Nephron (organoid): Measurements from ENCODE around the gene CD24.

Experiments used
- H3K27ac Mint-ChIP-seq, 3 experiments: 2 replicates each; pipeline ENCODE4 v1.8.0; 2020; ENCODE audit warnings: mixed read lengths in 3 of 3, mild to moderate bottlenecking in 2 of 3, moderate library complexity in 1 of 3
- H3K27me3 Mint-ChIP-seq: 2 replicates; pipeline ENCODE4 v1.8.0; 2021; ENCODE audit warnings: low read depth, mild to moderate bottlenecking, moderate library complexity, mixed read lengths
- H3K36me3 Mint-ChIP-seq: 2 replicates; pipeline ENCODE4 v1.8.0; 2020; ENCODE audit warnings: low read depth, mixed read lengths
- H3K4me1 Mint-ChIP-seq: 2 replicates; pipeline ENCODE4 v1.8.0; 2020; ENCODE audit warnings: mixed read lengths
- H3K4me3 Mint-ChIP-seq, 3 experiments: 2 replicates each; pipeline ENCODE4 v1.8.0; 2020; ENCODE audit warnings: mild to moderate bottlenecking in 3 of 3, mixed read lengths in 3 of 3, moderate library complexity in 2 of 3
- H3K9me3 Mint-ChIP-seq: 2 replicates; pipeline ENCODE4 v1.8.0; 2020; ENCODE audit warnings: mixed read lengths
- TF ChIP-seq, protein P1 (sequence below), 3 experiments: fragments of 200-600 bp; sonication (generic); IDR thresholded peaks; one replicate each; pipeline ENCODE4 v1.5.0; 2021; ENCODE audit warnings: antibody characterized with exemption in 3 of 3; ENCODE audit not compliant: unreplicated experiment in 3 of 3

Gene CD24

DNA sequence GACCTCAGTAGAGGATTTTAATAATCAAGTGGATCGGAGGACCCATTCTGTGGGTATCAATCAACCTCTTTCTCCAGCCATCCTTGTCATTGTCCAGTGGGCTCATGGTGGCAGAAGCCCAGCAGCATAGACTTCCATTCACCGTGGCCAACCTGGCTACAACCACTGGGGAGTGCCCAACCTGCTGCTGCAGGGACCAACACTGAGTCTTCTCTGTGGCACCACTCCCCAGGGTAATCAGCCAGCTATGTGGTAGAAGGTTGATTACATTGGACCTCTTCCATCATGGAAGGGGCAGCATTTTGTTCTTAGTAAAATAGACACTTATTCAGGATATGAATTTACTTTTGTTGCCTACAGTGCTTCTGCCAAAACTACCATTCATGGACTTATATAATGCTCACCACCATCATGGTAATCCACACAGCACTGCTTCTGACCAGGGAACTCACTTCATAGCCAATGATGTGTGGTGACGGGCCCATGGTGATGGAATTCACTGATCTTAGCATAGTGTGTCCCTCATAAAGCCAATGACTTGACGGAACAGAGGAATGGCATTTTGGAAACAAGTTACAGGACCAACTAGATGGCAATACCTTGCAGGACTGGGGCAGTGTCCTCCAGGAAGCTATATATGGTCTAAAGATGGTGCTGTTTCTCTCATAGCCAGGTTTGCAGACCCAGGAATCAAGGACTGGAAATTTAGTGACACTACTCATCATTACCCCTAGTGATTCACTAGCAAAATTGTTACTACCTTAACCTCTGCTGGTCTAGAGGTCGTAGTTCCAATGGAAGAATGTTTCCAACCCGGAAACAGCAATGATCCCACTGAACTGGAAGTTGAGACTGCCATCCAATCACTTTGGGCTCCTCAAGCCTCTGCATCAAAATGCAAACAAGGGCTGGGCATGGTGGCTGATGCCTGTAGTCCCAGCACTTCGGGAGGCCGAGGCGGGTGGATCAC lies 7.6 kb downstream of the CD24 start:
- TF ChIP-seq, protein P1, sequence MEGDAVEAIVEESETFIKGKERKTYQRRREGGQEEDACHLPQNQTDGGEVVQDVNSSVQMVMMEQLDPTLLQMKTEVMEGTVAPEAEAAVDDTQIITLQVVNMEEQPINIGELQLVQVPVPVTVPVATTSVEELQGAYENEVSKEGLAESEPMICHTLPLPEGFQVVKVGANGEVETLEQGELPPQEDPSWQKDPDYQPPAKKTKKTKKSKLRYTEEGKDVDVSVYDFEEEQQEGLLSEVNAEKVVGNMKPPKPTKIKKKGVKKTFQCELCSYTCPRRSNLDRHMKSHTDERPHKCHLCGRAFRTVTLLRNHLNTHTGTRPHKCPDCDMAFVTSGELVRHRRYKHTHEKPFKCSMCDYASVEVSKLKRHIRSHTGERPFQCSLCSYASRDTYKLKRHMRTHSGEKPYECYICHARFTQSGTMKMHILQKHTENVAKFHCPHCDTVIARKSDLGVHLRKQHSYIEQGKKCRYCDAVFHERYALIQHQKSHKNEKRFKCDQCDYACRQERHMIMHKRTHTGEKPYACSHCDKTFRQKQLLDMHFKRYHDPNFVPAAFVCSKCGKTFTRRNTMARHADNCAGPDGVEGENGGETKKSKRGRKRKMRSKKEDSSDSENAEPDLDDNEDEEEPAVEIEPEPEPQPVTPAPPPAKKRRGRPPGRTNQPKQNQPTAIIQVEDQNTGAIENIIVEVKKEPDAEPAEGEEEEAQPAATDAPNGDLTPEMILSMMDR (IDR thresholded peaks at IDR 0.05; ENCODE audit: unreplicated experiment in 3 of 3), result no peak
- Mint-ChIP-seq H3K27ac (no peak overlapping the region), H3K36me3 (peaks cover 38% of the 10 kb centered on the region), H3K4me1 (no peaks in the 10 kb centered on the region), H3K9me3 (peaks cover 6% of the 10 kb centered on the region), H3K27me3 (peaks cover 12% of the 10 kb centered on the region), H3K4me3 (no peak overlapping the region)

DNA sequence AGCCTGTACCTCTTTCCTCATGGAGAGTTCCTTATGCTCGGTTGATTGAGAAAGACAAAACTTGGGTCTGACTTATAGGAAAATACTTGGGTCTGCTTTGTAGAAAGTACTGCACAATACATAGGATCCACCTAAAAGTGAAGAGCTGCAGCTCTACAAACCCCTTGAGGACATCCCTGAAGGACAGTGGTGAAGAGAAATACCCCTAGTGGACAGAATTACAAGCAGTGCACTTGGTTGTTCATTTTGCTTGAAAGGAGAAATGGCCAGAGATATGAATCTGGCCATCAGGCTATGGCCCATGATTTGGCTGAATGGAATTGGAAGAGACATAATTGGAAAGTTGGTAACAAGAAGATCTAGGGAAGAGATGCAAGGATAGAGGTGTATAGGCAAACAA lies 8.3 kb downstream of the CD24 start:
- H3K4me3 Mint-ChIP-seq, result no peak overlapping the region
- H3K27me3 Mint-ChIP-seq, result peaks cover 7% of the 10 kb centered on the region
- peaks cover 6% of the 10 kb centered on the region for H3K9me3 Mint-ChIP-seq
- TF ChIP-seq, protein P1 (IDR thresholded peaks at IDR 0.05; ENCODE audit: unreplicated experiment in 3 of 3), result no peak
- H3K4me1 Mint-ChIP-seq, result no peaks in the 10 kb centered on the region
- H3K36me3 Mint-ChIP-seq, result peaks cover 32% of the 10 kb centered on the region
- H3K27ac Mint-ChIP-seq, result no peak overlapping the region

DNA sequence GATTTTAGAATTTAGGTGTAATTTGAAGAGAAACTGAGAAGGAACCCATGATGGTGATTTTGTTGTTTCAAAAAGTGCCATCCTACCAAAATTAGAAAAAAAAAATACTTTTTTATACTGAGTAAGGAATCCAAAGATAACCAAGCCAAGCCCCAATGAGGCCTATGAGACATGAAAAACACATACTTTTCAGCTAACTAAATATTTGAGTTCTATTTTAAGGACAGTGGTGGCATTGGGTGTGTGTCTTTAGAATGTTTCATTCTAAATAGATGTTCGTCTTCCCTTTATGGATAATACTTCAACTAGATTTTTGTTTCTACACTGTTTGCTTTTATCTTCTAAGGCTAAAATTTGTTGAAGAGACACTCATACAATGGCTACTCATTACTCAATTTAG lies 9.6 kb downstream of the CD24 start:
- TF ChIP-seq, protein P1 (IDR thresholded peaks at IDR 0.05; ENCODE audit: unreplicated experiment in 3 of 3), result no peak
- Mint-ChIP-seq H3K27ac (no peak overlapping the region), H3K4me1 (no peaks in the 10 kb centered on the region), H3K27me3 (peaks cover 3% of the 10 kb centered on the region), H3K4me3 (no peak overlapping the region), H3K36me3 (peaks cover 24% of the 10 kb centered on the region), H3K9me3 (peaks cover 6% of the 10 kb centered on the region)

DNA sequence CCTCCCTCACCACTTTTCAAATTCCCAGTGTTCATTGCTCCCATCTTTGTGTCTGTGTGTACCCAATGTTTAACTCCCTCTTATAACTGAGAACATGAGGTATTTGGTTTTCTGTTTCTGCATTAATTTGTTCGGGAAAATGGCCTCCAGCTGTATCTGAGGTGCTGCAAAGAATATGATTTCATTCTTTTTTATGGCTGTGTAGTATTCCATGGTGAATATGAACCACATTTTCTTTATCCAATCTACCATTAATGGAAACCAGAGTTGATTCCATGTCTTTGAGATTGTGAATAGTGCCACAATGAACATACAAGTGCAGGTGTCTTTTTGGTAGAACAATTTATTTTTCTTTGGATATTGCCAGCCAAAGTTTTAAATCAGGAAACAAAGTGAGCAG lies 10.4 kb downstream of the CD24 start:
- Mint-ChIP-seq H3K27ac (no peak overlapping the region), H3K4me1 (no peaks in the 10 kb centered on the region), H3K36me3 (peaks cover 17% of the 10 kb centered on the region), H3K27me3 (no peaks in the 10 kb centered on the region), H3K9me3 (peaks cover 6% of the 10 kb centered on the region), H3K4me3 (no peak overlapping the region)
- TF ChIP-seq, protein P1 (IDR thresholded peaks at IDR 0.05; ENCODE audit: unreplicated experiment in 3 of 3), result no peak

DNA sequence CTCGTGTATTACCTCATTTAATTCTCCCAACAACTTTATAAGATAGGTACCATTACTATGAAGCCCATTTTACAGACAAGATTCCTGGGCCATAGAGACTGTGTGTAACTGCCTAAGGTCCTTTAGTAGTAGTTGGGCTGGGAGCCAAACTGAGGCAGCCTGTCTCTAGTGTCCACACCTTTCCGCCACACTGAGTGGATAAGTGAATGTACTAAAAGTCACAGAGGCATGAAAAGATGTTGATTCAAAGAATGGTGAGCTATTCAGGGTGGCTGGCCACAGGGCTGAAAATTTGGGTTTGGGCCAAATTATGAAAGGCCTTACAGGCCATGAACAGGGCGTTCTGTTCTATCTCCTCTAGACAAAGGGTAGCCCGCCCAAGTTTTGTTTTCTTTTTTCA lies 11.0 kb downstream of the CD24 start:
- no peaks in the 10 kb centered on the region for H3K27me3 Mint-ChIP-seq
- TF ChIP-seq, protein P1 (IDR thresholded peaks at IDR 0.05; ENCODE audit: unreplicated experiment in 3 of 3), result no peak
- peaks cover 11% of the 10 kb centered on the region for H3K36me3 Mint-ChIP-seq
- no peak overlapping the region for H3K4me3 Mint-ChIP-seq
- peaks cover 6% of the 10 kb centered on the region for H3K9me3 Mint-ChIP-seq
- no peaks in the 10 kb centered on the region for H3K4me1 Mint-ChIP-seq
- H3K27ac Mint-ChIP-seq, result no peak overlapping the region

DNA sequence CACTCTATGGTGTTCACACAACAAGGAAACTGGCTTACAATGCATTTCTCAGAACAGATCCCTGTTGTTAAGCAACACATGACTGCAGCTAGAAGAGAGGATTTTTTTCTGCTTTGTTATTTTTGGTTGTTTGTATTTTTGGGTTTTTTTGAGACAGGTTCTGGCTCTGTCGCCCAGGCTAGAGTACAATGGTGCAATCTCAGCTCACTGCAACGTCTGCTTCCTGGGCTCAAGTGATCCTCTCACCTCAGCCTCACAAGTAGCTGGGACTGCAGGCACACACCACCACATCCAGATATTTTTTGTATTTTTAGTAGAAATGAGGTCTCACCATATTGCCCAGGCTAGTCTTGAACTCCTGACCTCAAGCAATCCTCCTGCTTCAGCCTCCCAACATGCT lies 12.7 kb downstream of the CD24 start:
- Mint-ChIP-seq H3K36me3 (no peaks in the 10 kb centered on the region), H3K27ac (no peak overlapping the region), H3K27me3 (no peaks in the 10 kb centered on the region), H3K4me1 (no peaks in the 10 kb centered on the region), H3K9me3 (peaks cover 6% of the 10 kb centered on the region), H3K4me3 (no peak overlapping the region)
- TF ChIP-seq, protein P1 (IDR thresholded peaks at IDR 0.05; ENCODE audit: unreplicated experiment in 3 of 3), result no peak
